ENCODE results near the gene CCDC182.

CCDC182 gene

GRCh38 chr17:57726838-57727237 is 18.3 kb downstream of the CCDC182 start:
- DNase-seq, result no peak

GRCh38 chr17:57726213-57726790 is 18.8 kb downstream of the CCDC182 start:
- DNase-seq, result no peak

GRCh38 chr17:57724729-57725125 is 20.4 kb downstream of the CCDC182 start:
- no peak for DNase-seq

- peak; percentile 9 to 46 (median 30) for DNase-seq
Observed at GRCh38 chr17:57724026-57724728, 20.9 kb downstream of the CCDC182 start.

- DNase-seq, result no peak
Observed at GRCh38 chr17:57723427-57724025, 21.6 kb downstream of the CCDC182 start.

- DNase-seq, result no peak
Observed at GRCh38 chr17:57722704-57723043, 22.4 kb downstream of the CCDC182 start.

GRCh38 chr17:57721967-57722703 is 23.0 kb downstream of the CCDC182 start:
- no peak for DNase-seq

- no peak for DNase-seq
Observed at GRCh38 chr17:57720386-57721035, 24.6 kb downstream of the CCDC182 start.

GRCh38 chr17:57718878-57719277 is 26.2 kb downstream of the CCDC182 start:
- no peak for DNase-seq

GRCh38 chr17:57715981-57716380 is 29.1 kb downstream of the CCDC182 start:
- DNase-seq, result no peak

- no peak for DNase-seq
Observed at GRCh38 chr17:57714665-57715180, 30.4 kb downstream of the CCDC182 start.

GRCh38 chr17:57713140-57713539 is 32.0 kb downstream of the CCDC182 start:
- no peak for DNase-seq

GRCh38 chr17:57708410-57708809 is 36.7 kb downstream of the CCDC182 start:
- DNase-seq, result peak; percentile 11 to 40 (median 33)

- no peak for DNase-seq
Observed at GRCh38 chr17:57707892-57708291, 37.2 kb downstream of the CCDC182 start.

- DNase-seq, result no peak
Observed at GRCh38 chr17:57706761-57707160, 38.3 kb downstream of the CCDC182 start.

- no peak for DNase-seq
Observed at GRCh38 chr17:57705921-57706695, 39.0 kb downstream of the CCDC182 start.

GRCh38 chr17:57704448-57704847 is 40.7 kb downstream of the CCDC182 start:
- no peak for DNase-seq

GRCh38 chr17:57703273-57703672 is 41.8 kb downstream of the CCDC182 start:
- no peak for DNase-seq

- DNase-seq, result no peak
Observed at GRCh38 chr17:57701124-57701523, 44.0 kb downstream of the CCDC182 start.

GRCh38 chr17:57699751-57700219 is 45.3 kb downstream of the CCDC182 start:
- no peak for DNase-seq

GRCh38 chr17:57697891-57698711 is 47.0 kb downstream of the CCDC182 start:
- DNase-seq, result peak in 3 of 4 experiments; percentile 14 to 28 (median 19)
